ENCODE results near the gene MED6. TPM values are rescaled to one million over a fixed set of nuclear protein-coding genes. Genes with fewer than 3 reads are reported as not detected.

MED6 gene
- total and polyA plus RNA-seq, 9 of the 15 experiments (the other 6 are each of a cell fraction or from before 2014, with no cell fraction given), result 16.9 to 52.0 (median 30.4) TPM

GRCh38 chr14:70624972-70625371 lies 24.5 kb upstream of the MED6 start:
- no peak overlapping the region for H3K27ac ChIP-seq (ENCODE audit: extremely low read depth, low read depth, low read length)
- BruUV-seq (replicated peaks), result no TSS peak
- H4K20me1 ChIP-seq (replicated peaks; ENCODE audit: control insufficient read depth, insufficient read depth, low read length), result no peaks in the 10 kb centered on the region
- DNase-seq (ENCODE audit: extremely low read depth in 1 of 4, low spot score in 3 of 4) (no peak), FAIRE-seq (no peak), ATAC-seq (no peak)
- H3K36me3 ChIP-seq (ENCODE audit: control insufficient read depth, insufficient read depth, low read length), result no peaks in the 10 kb centered on the region
- no peaks in the 10 kb centered on the region for H3K9me3 ChIP-seq (replicated peaks; ENCODE audit: control insufficient read depth, insufficient read depth, low read depth, low read length)
- no peak overlapping the region for H2AFZ ChIP-seq (ENCODE audit: low read depth, low read length)
- in situ Hi-C loops (cut with MboI) (no loop called here), intact Hi-C loops (cut with micrococcal nuclease) (loop anchor here (10.0 kb wide), 1 partner anchor 90 kb away; no protein-coding TSS in a partner anchor)
- no peaks in the 10 kb centered on the region for H3K4me1 ChIP-seq (replicated peaks in 1 of 2; ENCODE audit: control insufficient read depth in 2 of 2, insufficient read depth in 2 of 2, low read length in 2 of 2)
- H3K4me2 ChIP-seq (ENCODE audit: insufficient read depth, low read length), result no peak overlapping the region
- H3K9ac ChIP-seq (ENCODE audit: insufficient read depth in 1 of 2, low read depth in 2 of 2, low read length in 2 of 2), result no peak overlapping the region
- CTCF ChIA-PET (ENCODE audit: low intra/inter-chr PET ratio), result no interaction called here
- H3K9me1 ChIP-seq (ENCODE audit: control insufficient read depth, insufficient read depth, low read length), result no peaks in the 10 kb centered on the region
- no peaks in the 10 kb centered on the region for H3K27me3 ChIP-seq (ENCODE audit: control insufficient read depth in 2 of 2, insufficient read depth in 2 of 2, low read length in 2 of 2)
- no peak overlapping the region for H3K4me3 ChIP-seq
- H3K79me2 ChIP-seq (ENCODE audit: control insufficient read depth, insufficient read depth, low read length), result no peaks in the 10 kb centered on the region
- POLR2A ChIA-PET, result no interaction called here
- WGBS (ENCODE audit: insufficient coverage, low coverage, missing lambda C conversion rate), result 0% methylated on average over 1 of the region's 1 CpG
- TF ChIP-seq ZNF695 (CRISPR knock-in tag; IDR thresholded peaks at IDR 0.05) (no peak), TBL1XR1 (IDR thresholded peaks at IDR 0.05; ENCODE audit: low read length in 2 of 2) (no peak), ZNF277 (CRISPR knock-in tag; IDR thresholded peaks at IDR 0.05; ENCODE audit: borderline replicate concordance) (no peak), SAFB2 (IDR thresholded peaks at IDR 0.05; ENCODE audit: borderline replicate concordance, low read depth, low read length, severe bottlenecking) (no peak), TAF15 (IDR thresholded peaks at IDR 0.05; ENCODE audit: low read depth, low read length) (no peak), ZNF143 (CRISPR knock-in tag; IDR thresholded peaks at IDR 0.05) (no peak), HCFC1 (IDR thresholded peaks at IDR 0.05; ENCODE audit: low read depth, low read length) (no peak), SAFB (IDR thresholded peaks at IDR 0.05; ENCODE audit: borderline replicate concordance, low read depth, low read length) (no peak), NCOA4 (IDR thresholded peaks at IDR 0.05; ENCODE audit: partially characterized antibody) (no peak), ZNF384 (IDR thresholded peaks at IDR 0.05; ENCODE audit: low read depth, low read length) (no peak), ZNF583 (CRISPR knock-in tag; IDR thresholded peaks at IDR 0.05) (no peak), TRIM24 (IDR thresholded peaks at IDR 0.05) (no peak), ZFP30 (CRISPR knock-in tag; IDR thresholded peaks at IDR 0.05; ENCODE audit: borderline replicate concordance) (no peak), CCNT2 (IDR thresholded peaks at IDR 0.05; ENCODE audit: borderline replicate concordance, extremely low read depth, insufficient read length, low read depth, low read length) (no peak), TARDBP (IDR thresholded peaks at IDR 0.05) (no peak), MBD1 (CRISPR knock-in tag; IDR thresholded peaks at IDR 0.05) (no peak), MYBL2 (IDR thresholded peaks at IDR 0.05; ENCODE audit: low read depth) (no peak), MYBL2 (CRISPR knock-in tag; IDR thresholded peaks at IDR 0.05; ENCODE audit: borderline replicate concordance) (no peak), ZNF561 (CRISPR knock-in tag; conservative IDR thresholded peaks at IDR 0.05) (no peak)
- TF ChIP-seq, protein P1, sequence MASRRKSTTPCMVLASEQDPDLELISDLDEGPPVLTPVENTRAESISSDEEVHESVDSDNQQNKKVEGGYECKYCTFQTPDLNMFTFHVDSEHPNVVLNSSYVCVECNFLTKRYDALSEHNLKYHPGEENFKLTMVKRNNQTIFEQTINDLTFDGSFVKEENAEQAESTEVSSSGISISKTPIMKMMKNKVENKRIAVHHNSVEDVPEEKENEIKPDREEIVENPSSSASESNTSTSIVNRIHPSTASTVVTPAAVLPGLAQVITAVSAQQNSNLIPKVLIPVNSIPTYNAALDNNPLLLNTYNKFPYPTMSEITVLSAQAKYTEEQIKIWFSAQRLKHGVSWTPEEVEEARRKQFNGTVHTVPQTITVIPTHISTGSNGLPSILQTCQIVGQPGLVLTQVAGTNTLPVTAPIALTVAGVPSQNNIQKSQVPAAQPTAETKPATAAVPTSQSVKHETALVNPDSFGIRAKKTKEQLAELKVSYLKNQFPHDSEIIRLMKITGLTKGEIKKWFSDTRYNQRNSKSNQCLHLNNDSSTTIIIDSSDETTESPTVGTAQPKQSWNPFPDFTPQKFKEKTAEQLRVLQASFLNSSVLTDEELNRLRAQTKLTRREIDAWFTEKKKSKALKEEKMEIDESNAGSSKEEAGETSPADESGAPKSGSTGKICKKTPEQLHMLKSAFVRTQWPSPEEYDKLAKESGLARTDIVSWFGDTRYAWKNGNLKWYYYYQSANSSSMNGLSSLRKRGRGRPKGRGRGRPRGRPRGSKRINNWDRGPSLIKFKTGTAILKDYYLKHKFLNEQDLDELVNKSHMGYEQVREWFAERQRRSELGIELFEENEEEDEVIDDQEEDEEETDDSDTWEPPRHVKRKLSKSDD (conservative IDR thresholded peaks at IDR 0.05; ENCODE audit: low read length), result no peak

Data from K562 (cell line).